SK-N-SH (cell line): ENCODE data around the gene HDGFL2. TPM values are rescaled to one million over a fixed set of nuclear protein-coding genes. Genes with fewer than 3 reads are reported as not detected.

ENCODE experiments used
- CTCF ChIA-PET: fragments of 300-600, 350-600 bp; formaldehyde crosslinking; extraction: SDS; loops from one replicate; lab custom pipeline; 2021; lab: Yijun Ruan, JAX
- POLR2A ChIA-PET: fragments of 350-600 bp; sonication (Branson Sonifier 250); formaldehyde crosslinking; extraction: SDS; loops from one replicate; lab custom pipeline; 2020; ENCODE audit warnings: antibody characterized with exemption, inconsistent platforms; lab: Yijun Ruan, JAX
- DNase-seq: peaks from one replicate; pipeline ENCODE4 v3.0.0; 2012
- H2AFZ ChIP-seq: fragments of 200-600 bp; sonication (generic); 2 replicates; pipeline ENCODE4 v1.8.1; 2016; ENCODE audit warnings: antibody characterized with exemption, mild to moderate bottlenecking, low read depth
- H3F3A ChIP-seq: fragments of 200-600 bp; sonication (generic); replicated peaks from 2 replicates; pipeline ENCODE3; 2016; ENCODE audit warnings: antibody characterized with exemption, mild to moderate bottlenecking; ENCODE audit not compliant: insufficient read depth
- H3K27ac ChIP-seq, 2 experiments: fragments of 200-500 bp in 1 of 2; fragments of 200-600 bp in 1 of 2; sonication (Bioruptor generic) in 1 of 2; sonication (generic), shearing (Covaris generic) in 1 of 2; 2 replicates each; pipeline versions ENCODE4 v1.5.1 to v1.6.1; 2014 to 2016; ENCODE audit warnings: low read depth in 2 of 2, inconsistent platforms in 1 of 2, low read length in 1 of 2, mild to moderate bottlenecking in 1 of 2, mixed read lengths in 1 of 2
- H3K27me3 ChIP-seq: fragments of 200-600 bp; sonication (generic), shearing (Covaris generic); 2 replicates; pipeline ENCODE4 v1.6.1; 2016; ENCODE audit warnings: mixed run types; ENCODE audit not compliant: insufficient read depth
- H3K36me3 ChIP-seq, 2 experiments: fragments of 200-500 bp in 1 of 2; fragments of 200-600 bp in 1 of 2; sonication (Bioruptor generic) in 1 of 2; sonication (generic) in 1 of 2; replicated peaks in 1 of 2; 2 replicates each; pipeline versions ENCODE3 to v1.5.1; 2014 to 2016; ENCODE audit warnings: low read length in 1 of 2, mild to moderate bottlenecking in 1 of 2; ENCODE audit not compliant: insufficient read depth in 2 of 2, control insufficient read depth in 1 of 2
- H3K4me1 ChIP-seq, 2 experiments: fragments of 200-500 bp in 1 of 2; fragments of 200-600 bp in 1 of 2; sonication (Bioruptor generic) in 1 of 2; sonication (generic), shearing (Covaris generic) in 1 of 2; 2 replicates each; pipeline versions ENCODE4 v1.5.1 to v1.6.1; 2014 to 2016; ENCODE audit warnings: low read depth in 1 of 2, low read length in 1 of 2, mixed run types in 1 of 2; ENCODE audit not compliant: insufficient read depth in 2 of 2, control insufficient read depth in 1 of 2
- H3K4me2 ChIP-seq: fragments of 200-600 bp; sonication (generic), shearing (Covaris generic); 2 replicates; pipeline ENCODE4 v1.6.1; 2017; ENCODE audit warnings: mixed run types
- H3K4me3 ChIP-seq, 2 experiments: fragments of 200-500 bp in 1 of 2; fragments of 200-600 bp in 1 of 2; sonication (Bioruptor generic) in 1 of 2; sonication (generic), shearing (Covaris generic) in 1 of 2; 2 replicates each; pipeline versions ENCODE4 v1.5.1 to v1.8.1; 2014 to 2016; ENCODE audit warnings: low read depth in 2 of 2, inconsistent platforms in 1 of 2, low read length in 1 of 2, mild to moderate bottlenecking in 1 of 2, mixed read lengths in 1 of 2, moderate library complexity in 1 of 2
- H3K79me2 ChIP-seq: fragments of 200-600 bp; sonication (generic); 2 replicates; pipeline ENCODE4 v1.8.1; 2017; ENCODE audit warnings: mild to moderate bottlenecking; ENCODE audit not compliant: insufficient read depth
- H3K9ac ChIP-seq: fragments of 200-600 bp; sonication (generic); 2 replicates; pipeline ENCODE4 v1.6.1; 2017; ENCODE audit warnings: mixed run types
- H3K9me2 ChIP-seq: fragments of 200-600 bp; sonication (generic); 2 replicates; pipeline ENCODE4 v1.6.1; 2017; ENCODE audit warnings: mixed run types
- H3K9me3 ChIP-seq: fragments of 200-600 bp; sonication (generic); 2 replicates; pipeline ENCODE4 v1.6.1; 2017; ENCODE audit warnings: mixed run types, mild to moderate bottlenecking, moderate library complexity
- H4K20me1 ChIP-seq: fragments of 200-600 bp; sonication (generic); 2 replicates; pipeline ENCODE4 v1.6.1; 2017; ENCODE audit warnings: mild to moderate bottlenecking, mixed run types; ENCODE audit not compliant: insufficient read depth
- ELF1 ChIP-seq: IDR thresholded peaks from 2 replicates; pipeline ENCODE4 v1.4.0; 2012
- EP300 ChIP-seq, 2 experiments: IDR thresholded peaks; 2 replicates each; pipeline versions ENCODE4 v1.4.0 to v1.6.1; 2012; ENCODE audit warnings: borderline replicate concordance in 1 of 2, low read depth in 1 of 2, low read length in 1 of 2
- FOSL2 ChIP-seq: IDR thresholded peaks from 2 replicates; pipeline ENCODE4 v1.4.0; 2012; ENCODE audit warnings: low read depth, mild to moderate bottlenecking, moderate library complexity, borderline replicate concordance
- FOXJ3 ChIP-seq: sonication (generic); formaldehyde crosslinking; IDR thresholded peaks from 2 replicates; pipeline ENCODE4 v1.5.1; 2020; ENCODE audit warnings: mild to moderate bottlenecking, missing genetic modification reagents
- FOXM1 ChIP-seq: IDR thresholded peaks from 2 replicates; pipeline ENCODE4 v1.4.0; 2012; ENCODE audit warnings: low read depth, mild to moderate bottlenecking
- GABPA ChIP-seq: IDR thresholded peaks from 2 replicates; pipeline ENCODE4 v1.4.0; 2012; ENCODE audit warnings: low read depth, mild to moderate bottlenecking
- GATA2 ChIP-seq: sonication (generic); formaldehyde crosslinking; IDR thresholded peaks from 2 replicates; pipeline ENCODE4 v1.5.0; 2020; ENCODE audit warnings: mild to moderate bottlenecking, missing genetic modification reagents
- JUND ChIP-seq: IDR thresholded peaks from 2 replicates; pipeline ENCODE4 v1.4.0; 2012
- MEF2A ChIP-seq: IDR thresholded peaks from 2 replicates; pipeline ENCODE4 v1.4.0; 2012; ENCODE audit warnings: low read depth, borderline replicate concordance
- NFIC ChIP-seq: IDR thresholded peaks from 2 replicates; pipeline ENCODE4 v1.4.0; 2012; ENCODE audit warnings: borderline replicate concordance
- RAD21 ChIP-seq: IDR thresholded peaks from 2 replicates; pipeline ENCODE4 v1.6.1; 2012; ENCODE audit warnings: mild to moderate bottlenecking, low read length
- RFX5 ChIP-seq: IDR thresholded peaks from 2 replicates; pipeline ENCODE4 v1.6.1; 2012; ENCODE audit warnings: mild to moderate bottlenecking, improper control_type of control experiment, low read length
- SIN3A ChIP-seq: IDR thresholded peaks from 2 replicates; pipeline ENCODE4 v1.6.1; 2012; ENCODE audit warnings: low read depth, mild to moderate bottlenecking, low read length, moderate library complexity, borderline replicate concordance
- SMC3 ChIP-seq: IDR thresholded peaks from 2 replicates; pipeline ENCODE4 v1.6.1; 2012; ENCODE audit warnings: low read depth, low read length, improper control_type of control experiment
- TAF1 ChIP-seq: IDR thresholded peaks from 2 replicates; pipeline ENCODE4 v1.6.1; 2012; ENCODE audit warnings: low read depth, mild to moderate bottlenecking, low read length, moderate library complexity, borderline replicate concordance
- TEAD4 ChIP-seq: IDR thresholded peaks from 2 replicates; pipeline ENCODE4 v1.4.0; 2012; ENCODE audit warnings: mild to moderate bottlenecking, borderline replicate concordance; ENCODE audit not compliant: insufficient read depth
- USF2 ChIP-seq: fragments of 150-350 bp; IDR thresholded peaks from 2 replicates; pipeline ENCODE4 v1.6.1; 2017; ENCODE audit warnings: antibody characterized with exemption, low read length, low read depth, borderline replicate concordance
- WGBS: methylation state at CpG from one replicate; pipeline ENCODE4 v1.1.6; 2017; ENCODE audit warnings: low lambda C conversion rate; 5-methylcytosine and 5-hydroxymethylcytosine counted together
- polyA plus RNA-seq, 3 experiments: library from polyadenylated mRNA; depleted of rRNA; stranded (reverse); fragments of >200 nt; gene quantifications; 2 replicates each; pipeline ENCODE4 v1.2.3, GENCODE V29; 2012
- TF ChIP-seq, protein P1 (sequence below): IDR thresholded peaks from 2 replicates; pipeline ENCODE4; 2012
- TF ChIP-seq, protein P2 (sequence below): IDR thresholded peaks from 2 replicates; pipeline ENCODE4 v1.6.1; 2012; ENCODE audit warnings: mild to moderate bottlenecking, low read depth, low read length, moderate library complexity

HDGFL2 gene
- polyA plus RNA-seq, 1 of the 3 experiments (the other 2 are of a cell fraction) = 77.8 TPM

DNA sequence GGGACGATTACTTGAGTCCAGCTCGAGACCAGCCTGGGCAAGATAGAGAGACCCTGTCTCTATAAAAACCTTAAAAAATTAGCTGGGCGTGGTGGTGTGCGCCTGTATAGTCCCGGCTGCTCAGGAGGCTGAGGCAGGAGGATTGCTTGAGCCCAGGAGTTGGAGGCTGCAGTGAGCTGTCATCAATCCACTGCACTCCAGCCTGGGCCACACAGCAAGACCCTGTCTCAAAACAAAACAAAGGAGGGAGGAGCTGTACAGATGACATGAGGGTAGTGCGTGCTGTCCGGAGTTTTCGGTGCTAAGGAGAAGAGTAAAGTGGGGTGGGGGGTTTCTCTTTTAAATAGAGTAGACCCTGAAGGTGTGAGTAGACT lies 22.6 kb downstream of the HDGFL2 start:
- TF ChIP-seq SIN3A = no peak
- TF ChIP-seq SMC3 = no peak
- no peak for TF ChIP-seq FOXJ3
- TF ChIP-seq TEAD4 = no peak
- TF ChIP-seq, protein P1, sequence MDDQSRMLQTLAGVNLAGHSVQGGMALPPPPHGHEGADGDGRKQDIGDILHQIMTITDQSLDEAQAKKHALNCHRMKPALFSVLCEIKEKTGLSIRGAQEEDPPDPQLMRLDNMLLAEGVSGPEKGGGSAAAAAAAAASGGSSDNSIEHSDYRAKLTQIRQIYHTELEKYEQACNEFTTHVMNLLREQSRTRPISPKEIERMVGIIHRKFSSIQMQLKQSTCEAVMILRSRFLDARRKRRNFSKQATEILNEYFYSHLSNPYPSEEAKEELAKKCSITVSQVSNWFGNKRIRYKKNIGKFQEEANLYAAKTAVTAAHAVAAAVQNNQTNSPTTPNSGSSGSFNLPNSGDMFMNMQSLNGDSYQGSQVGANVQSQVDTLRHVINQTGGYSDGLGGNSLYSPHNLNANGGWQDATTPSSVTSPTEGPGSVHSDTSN = no peak
- TF ChIP-seq GABPA = no peak
- no peak for TF ChIP-seq NFIC
- TF ChIP-seq RFX5 = no peak
- no peak for TF ChIP-seq FOSL2
- TF ChIP-seq EP300 (IDR thresholded peaks at IDR 0.05; ENCODE audit: borderline replicate concordance in 1 of 2, low read depth in 1 of 2, low read length in 1 of 2) = no peak
- no peak for TF ChIP-seq ELF1
- TF ChIP-seq, protein P2, sequence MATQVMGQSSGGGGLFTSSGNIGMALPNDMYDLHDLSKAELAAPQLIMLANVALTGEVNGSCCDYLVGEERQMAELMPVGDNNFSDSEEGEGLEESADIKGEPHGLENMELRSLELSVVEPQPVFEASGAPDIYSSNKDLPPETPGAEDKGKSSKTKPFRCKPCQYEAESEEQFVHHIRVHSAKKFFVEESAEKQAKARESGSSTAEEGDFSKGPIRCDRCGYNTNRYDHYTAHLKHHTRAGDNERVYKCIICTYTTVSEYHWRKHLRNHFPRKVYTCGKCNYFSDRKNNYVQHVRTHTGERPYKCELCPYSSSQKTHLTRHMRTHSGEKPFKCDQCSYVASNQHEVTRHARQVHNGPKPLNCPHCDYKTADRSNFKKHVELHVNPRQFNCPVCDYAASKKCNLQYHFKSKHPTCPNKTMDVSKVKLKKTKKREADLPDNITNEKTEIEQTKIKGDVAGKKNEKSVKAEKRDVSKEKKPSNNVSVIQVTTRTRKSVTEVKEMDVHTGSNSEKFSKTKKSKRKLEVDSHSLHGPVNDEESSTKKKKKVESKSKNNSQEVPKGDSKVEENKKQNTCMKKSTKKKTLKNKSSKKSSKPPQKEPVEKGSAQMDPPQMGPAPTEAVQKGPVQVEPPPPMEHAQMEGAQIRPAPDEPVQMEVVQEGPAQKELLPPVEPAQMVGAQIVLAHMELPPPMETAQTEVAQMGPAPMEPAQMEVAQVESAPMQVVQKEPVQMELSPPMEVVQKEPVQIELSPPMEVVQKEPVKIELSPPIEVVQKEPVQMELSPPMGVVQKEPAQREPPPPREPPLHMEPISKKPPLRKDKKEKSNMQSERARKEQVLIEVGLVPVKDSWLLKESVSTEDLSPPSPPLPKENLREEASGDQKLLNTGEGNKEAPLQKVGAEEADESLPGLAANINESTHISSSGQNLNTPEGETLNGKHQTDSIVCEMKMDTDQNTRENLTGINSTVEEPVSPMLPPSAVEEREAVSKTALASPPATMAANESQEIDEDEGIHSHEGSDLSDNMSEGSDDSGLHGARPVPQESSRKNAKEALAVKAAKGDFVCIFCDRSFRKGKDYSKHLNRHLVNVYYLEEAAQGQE = no peak
- TF ChIP-seq RAD21 = no peak
- TF ChIP-seq MEF2A = no peak
- no peak for TF ChIP-seq JUND
- no peak for TF ChIP-seq USF2
- TF ChIP-seq TAF1 = no peak
- TF ChIP-seq FOXM1 = no peak
- TF ChIP-seq GATA2 (CRISPR knock-in tag) = no peak
- Histone ChIP-seq H3K36me3 (peaks cover 15 to 41% of the 10 kb centered on the region in 2 experiments), H4K20me1 (no peaks in the 10 kb centered on the region), H2AFZ (no peak overlapping the region), H3K4me1 (no peaks in the 10 kb centered on the region), H3F3A (no peaks in the 10 kb centered on the region), H3K9ac (no peak overlapping the region), H3K9me3 (no peaks in the 10 kb centered on the region), H3K79me2 (no peaks in the 10 kb centered on the region; the same call in 1 of the 2 replicates), H3K27ac (no peak overlapping the region), H3K4me3 (no peak overlapping the region), H3K4me2 (no peak overlapping the region), H3K9me2 (no peaks in the 10 kb centered on the region), H3K27me3 (no peaks in the 10 kb centered on the region)
- 98% methylated on average over 8 of the region's 8 CpGs for WGBS
- POLR2A ChIA-PET = interaction anchor here (1.4 kb wide), 1 partner anchor 9 kb away, joined by 3 read pairs; no protein-coding TSS in a partner anchor
- no peak for DNase-seq
- CTCF ChIA-PET = interaction anchor here (1.0 kb wide), 1 partner anchor 30 kb away, joined by 5 read pairs; no protein-coding TSS in a partner anchor
